GM19324 (cell line): ENCODE results near the gene FXYD6.

Experiments
- ATAC-seq: cut with Tn5 transposase; IDR thresholded peaks from one replicate; pipeline ENCODE4 v1.9.1; 2021; ENCODE audit warnings: mild to moderate bottlenecking, moderate library complexity; ENCODE audit not compliant: unreplicated experiment, low FRiP score

Gene FXYD6

DNA sequence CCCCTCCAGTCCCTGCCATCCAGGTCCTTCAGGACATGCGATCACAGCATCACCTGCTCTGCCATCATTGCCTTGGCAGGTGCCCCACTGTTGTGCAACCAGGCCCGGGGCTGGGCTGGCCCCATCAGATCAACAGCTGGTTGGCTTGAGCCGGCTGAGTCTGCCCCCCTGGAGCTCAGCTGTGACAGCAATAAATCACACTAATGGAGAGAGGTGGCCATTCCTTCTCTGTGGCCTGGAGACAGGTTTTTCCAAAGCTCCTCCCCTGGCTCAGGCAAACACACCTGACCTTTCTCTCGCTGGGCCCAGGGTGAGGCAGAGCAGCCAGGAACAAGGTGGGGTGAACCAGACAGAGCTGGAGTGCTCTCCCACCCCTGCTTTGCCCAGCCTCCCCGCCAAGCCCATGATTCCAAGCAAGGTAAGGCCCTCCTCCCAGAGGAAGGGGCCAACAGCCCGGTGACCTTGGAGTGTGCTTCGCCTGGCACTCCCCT lies 43.0 kb downstream of the FXYD6 start:
- no peak for ATAC-seq

DNA sequence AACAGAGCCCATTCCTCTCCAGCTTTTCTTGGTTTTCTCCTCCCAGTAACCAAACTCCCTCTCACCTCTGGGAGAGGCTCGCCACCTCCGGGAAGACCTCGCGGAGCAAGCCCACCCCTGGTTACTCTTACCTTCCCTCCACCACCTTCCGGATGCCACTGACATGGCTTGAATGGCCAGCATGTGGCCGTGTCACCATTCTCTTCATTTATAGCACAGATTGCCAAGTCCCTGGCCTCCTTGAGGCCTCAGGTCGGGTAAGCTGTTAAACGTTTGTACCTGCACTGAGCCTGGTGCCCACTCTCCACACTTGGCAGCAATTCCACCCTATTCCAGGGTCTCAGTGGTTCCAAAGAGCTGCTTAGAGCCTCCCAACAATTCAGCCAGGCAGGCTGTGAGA lies 43.9 kb downstream of the FXYD6 start:
- no peak for ATAC-seq

DNA sequence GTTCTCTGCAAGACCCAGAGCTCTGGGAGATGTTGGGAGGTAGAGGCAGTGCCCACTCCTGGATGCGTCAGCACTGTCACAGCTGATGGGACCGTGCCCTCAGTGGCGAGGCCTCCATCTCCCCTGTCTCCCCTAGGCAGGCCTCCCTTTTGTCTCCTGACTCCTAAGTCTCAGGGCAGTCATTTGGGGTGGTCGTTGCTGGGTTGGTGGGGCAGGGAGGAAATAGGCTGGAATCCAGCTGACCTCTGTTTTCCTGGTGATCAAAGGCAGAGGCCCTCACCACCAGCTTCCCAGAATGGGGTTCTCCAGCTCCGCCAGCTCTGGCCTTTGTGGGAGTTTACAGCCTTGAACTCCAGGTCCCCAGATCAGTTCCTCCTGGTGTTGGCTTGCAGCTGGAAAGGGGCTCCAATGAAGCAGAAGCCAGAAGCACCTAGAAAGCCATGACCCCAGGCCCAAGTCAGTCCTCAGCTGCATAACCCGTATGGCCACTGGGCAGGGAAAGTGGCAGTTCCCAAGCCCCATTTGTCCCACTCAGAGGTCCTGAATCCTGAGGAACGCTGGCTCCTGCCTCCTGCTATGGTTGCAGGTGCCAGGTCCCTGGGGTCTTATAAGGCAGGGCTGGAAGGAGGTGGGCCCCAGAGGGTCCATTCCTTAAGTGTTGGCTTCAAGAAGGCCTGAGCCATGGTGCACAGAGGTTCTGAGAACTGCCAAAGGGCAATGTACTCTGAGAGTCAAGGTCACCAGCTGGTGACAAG lies 44.6 kb downstream of the FXYD6 start:
- no peak for ATAC-seq

DNA sequence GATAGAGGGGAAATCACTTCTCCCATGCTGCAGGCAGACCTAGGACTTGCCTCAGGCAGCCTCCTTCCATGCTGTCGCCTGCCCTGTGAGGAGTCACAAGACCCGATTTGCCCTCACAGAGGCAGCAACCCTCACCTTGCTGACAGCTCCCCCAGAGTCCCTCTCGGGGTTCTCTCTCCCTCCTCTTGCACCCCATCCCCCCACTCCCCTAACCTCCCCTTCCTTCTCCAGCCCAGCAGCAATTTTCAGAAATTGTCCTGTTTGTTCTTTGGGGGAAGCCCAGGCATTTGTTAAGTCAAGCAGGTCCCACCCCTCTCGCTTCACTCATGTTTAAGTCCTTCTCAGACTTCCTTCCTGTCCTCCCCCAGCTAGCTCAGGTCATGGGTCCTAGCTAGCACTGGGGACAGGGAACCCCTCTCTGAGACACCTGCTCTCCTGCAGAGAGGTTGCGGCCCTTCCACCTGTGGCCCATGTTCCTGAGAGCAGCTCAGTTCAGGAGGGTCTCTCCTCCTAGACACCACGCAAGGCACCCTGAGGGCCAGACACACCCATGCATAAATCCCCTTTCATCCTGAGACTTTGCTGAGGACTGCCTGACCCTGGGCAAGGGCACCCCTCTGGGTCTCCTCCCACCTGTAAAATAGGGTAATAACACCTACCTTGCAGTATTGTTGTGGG lies 45.6 kb downstream of the FXYD6 start:
- no peak for ATAC-seq

DNA sequence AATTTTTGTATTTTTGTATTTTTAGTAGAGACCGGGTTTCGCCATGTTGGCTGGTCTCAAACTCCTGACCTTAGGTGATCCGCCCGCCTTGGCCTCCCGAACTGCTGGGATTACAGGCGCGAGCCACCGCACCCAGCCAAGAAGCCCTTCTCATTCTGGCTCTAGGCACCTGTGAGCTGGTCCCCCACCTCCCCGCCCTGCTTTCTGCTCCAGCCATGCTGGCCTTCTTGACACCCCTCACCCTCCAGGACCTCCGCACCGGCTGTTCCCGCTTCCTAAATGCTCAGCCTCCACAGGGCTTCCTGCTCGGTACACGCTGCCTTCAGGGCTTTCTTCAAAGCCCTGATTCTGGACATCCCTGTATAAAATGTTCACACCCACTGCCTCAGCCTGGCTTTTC lies 46.4 kb downstream of the FXYD6 start:
- no peak for ATAC-seq

DNA sequence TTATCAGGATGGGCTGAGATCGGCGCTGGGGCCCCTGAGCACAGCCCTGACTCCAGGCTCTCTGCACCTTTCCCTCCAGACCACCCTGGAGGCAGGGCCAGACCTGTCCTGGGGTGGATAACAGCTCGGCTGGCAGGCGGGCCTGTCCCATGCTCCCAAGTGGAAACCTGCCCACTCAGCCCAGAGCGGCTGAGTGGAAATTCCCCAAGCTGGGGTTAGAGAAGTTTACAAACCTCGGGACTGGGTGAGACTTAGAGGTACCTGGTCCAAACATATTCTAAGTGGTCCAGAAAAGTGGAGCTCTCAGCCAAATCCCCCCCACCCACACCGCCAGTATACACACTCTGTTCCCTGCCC lies 47.1 kb downstream of the FXYD6 start:
- ATAC-seq = no peak

DNA sequence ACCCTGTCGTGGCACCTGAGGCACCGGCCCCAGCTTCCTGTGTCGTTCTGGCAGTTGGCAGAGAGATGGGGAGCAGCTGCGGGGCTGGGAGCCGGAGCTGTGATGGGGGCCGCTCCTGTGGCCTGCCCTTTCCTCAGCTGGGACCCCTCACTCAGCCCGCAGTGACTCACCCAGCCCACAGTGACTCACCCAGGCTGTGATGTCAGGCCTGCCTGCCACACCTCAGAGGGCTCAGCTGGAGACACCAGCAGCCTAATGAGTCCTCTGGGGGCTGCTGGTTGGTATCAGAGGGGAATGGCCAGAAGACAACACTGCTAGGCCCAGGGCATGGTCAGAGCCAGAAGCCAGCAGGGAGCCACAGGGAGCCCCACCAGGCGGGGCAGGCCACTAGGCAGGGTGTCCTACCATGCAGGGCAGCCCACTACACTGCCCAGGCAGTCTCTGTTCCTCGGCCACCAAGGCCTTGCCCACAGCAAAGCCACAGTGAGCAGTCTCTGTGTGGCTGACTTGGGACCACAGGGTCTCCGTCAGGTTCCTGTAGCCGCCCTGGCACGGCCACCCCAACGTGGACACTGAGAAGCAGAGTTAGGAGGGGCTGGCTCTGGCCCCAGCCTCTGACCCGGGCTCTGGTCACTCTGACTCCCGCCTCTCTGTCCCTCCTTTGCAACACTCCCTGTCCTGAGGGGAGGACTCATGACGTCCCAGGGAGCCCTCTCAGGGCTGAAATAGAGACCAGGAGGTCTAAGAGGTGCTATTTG lies 47.7 kb downstream of the FXYD6 start:
- ATAC-seq = peak; percentile 28

DNA sequence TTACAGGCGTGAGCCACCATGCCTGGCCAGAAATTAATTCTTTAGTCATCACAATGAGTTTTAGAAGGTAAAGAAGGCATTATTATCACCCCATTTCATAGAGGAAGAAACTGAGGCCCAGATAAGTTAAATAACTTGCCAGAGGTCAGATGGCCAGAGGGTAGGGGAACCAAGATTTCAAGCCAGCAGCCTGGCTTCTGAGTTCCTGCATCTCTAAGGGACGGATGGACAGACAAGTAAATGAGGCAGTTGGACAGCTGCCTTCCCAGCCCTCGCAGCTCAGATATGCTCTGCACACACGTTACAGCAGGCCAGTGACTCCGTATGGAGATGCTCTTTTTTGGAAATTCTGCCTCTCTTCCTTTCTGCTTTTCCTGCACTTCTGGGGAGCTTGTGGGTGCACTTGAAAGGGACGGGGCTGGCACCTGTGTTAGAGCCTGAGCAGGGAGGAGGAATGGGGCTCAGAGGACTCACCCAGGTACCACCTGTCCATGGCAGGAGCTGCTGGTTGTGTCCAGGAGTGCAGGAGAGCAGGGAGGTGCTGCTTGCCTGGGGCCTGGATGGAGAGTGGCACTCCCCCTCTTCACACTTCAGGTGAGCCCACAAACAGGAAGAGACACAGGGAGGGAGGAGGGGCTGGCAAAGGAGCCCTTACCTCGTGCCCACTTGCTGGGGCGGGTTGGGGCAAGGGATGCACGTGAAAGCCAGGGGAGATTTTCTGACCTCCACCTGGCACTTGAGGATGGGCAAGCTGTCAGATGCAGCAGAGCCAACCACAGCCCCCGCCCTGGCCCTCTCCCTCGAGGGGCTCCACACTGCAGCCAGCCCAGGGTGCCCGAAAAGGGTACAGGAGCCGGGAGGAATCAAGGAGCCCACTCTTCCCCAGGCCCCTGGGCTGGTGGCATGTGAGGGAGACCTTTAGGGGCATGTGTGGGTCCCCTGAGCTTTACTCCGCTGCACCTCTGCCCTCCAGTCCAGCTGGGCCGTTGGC lies 48.6 kb downstream of the FXYD6 start:
- no peak for ATAC-seq

DNA sequence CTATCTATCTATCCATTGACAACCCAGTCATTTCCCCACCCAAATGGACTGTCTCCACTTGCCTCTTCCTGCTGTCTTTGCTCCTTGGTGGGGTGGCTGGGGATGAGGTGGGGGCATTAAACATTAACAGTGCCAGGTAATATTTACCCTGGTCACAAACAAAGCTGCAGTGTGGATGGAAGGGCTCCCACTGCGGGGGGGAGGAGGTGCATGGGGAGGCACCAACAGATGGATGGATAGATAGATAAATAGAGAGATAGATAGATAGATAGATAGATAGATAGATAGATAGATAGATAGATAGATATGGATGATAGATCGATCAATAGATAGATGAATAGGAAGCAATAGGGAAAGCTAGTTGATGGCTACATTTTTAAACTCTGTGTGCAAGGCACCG lies 49.6 kb downstream of the FXYD6 start:
- ATAC-seq = no peak

DNA sequence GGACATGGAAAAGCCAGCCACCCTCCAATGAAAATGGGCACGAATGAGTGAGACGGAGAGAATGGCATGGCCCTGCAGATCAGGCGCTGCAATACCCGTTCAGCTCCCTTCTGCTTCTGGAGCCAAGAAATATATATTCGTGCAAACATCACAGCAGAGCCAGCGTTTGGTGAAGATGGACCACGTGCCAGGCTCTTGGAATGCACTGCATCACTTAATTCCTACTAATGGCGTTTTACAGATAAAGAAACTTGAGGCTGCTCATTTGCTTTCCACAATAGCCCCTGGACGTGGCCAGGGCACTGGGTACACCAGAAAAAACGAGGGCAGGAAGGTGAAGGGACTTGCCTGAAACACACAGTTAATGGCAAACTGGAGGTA lies 50.3 kb downstream of the FXYD6 start:
- ATAC-seq = no peak

DNA sequence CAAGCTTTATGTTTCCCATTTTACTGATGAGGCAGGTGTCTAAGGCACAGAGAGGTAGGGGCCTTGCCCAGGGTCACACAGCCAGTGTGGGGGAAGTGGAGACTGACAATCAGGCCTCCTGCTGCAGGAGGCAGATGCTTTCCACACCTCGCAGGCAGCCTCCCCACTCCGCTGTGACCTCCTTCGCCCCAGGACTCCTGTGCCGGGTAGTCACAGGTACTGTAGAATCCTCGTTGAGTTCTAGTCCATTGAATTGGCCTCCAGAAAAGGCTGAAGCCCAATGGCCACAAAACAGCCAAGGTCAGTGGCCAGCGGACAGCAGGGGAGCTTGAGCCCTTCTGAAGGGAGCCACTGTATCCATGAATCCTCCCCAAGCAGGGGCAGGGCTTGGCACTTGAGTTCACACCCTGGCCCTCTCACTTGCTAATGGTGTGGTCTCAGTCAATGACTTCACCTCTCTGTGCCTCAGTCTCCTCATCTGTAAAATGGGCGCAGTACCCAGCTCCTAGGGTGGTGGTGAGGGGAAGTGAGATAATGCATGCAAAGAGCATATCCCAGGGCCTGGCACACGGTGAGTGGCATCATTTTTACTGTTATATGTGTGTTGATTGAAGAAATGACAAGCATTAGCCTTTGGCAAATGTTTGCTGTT lies 50.8 kb downstream of the FXYD6 start:
- ATAC-seq = no peak

DNA sequence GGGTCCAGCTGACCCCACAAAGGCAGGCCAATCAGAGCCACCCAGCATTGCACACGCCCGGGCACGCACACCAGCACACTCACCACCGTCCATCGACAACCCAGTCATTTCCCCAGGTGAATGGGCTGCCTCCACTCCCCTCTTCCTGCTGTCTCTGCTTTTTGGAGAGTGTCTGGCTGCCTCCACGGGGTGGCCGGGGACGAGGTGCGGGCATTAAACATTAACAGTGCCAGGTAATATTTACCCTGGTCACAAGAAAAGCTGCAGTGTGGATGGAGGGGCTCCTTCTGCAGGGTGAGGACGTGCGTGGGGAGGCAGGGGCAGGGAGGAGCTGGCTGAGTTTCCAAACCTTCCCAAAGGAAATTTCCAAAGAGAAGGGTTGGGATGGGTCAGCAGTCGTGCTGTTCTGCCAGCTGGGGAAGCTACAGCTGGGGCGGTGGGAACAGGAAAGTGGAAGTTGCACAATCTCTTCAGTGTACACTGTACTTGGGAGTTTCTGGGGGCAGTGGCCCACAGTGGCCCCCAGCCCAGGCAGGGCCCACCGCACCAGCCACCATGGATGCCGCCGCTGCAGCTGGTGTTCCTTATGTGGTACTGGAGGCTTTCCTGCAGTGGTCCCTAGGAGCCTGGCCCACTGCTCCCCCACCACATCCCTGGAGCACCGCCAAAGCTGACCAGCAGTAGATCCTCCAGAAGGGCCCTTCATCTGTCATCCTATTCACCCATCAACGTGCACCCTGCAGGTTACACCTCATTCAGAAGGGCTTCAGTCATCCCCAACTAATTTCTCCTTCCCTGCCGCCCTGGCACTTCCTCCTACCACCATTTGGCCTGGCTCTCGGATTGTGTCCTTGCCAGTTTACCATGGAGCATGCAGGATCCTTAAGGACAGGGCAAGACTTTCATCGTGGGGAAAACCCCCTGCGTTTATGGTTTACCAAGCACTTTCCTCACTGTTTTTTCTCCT lies 51.6 kb downstream of the FXYD6 start, which contains the start of gene FXYD2:
Gene FXYD2 (minus strand): TSS at position 174 of the 967 bp plus-strand sequence. CDS start 66 bp downstream, at position 108.
- ATAC-seq = no peak

DNA sequence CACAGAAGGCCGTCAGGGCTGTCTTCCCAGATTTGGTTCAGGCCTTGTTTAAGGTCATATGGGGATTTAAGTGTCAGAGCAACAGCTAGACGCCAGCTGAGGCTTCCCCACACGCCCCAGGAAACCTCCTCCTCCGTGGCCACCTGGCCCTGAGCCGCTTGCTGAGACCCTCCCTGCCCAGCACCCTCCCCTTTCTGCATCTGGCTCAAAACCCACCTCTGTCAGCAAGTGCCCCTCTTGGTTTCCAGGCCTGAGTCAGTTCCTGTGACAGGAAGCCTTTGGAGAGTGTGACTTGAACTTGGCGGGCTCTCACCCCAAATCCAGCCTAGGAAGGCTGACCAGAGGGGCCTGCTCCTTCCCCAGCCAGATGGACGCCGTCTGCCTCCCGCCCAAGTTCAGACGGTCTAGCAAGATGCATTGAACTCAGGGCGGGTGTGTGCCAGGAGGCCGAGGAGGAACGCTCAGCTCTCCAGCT lies 52.5 kb downstream of the FXYD6 start:
- ATAC-seq = no peak

DNA sequence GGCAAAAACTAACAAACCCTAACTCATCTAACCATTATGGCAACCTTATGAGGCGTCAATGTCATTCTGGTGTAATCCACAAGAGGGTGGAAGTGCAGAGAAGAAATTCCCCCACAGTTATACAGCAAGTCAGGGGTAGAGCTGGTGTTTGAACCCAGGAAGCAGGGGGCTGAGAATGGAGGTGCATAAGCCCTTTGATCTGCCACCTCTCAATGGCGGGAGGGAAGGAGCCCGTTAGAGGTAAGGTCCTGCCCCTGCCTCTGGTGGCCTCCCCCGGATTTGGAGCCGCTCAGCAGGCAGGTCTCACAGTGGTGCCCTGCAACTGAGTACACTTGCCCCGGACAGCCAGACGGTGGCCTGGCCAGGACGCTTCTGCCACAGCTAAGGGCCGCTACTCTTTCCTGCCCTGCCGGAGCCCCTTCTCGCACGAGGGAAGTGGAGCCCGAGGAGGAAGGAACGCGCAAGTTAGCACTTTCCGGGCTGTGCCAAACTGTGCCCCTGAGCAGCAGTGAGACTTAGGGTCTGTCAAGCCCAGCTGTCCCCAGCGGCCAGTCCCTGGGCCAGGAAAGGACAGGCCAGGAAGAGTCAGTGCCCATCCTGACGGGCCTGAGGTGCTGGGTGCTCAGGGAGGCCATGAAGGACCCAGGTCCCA lies 53.0 kb downstream of the FXYD6 start:
- no peak for ATAC-seq

DNA sequence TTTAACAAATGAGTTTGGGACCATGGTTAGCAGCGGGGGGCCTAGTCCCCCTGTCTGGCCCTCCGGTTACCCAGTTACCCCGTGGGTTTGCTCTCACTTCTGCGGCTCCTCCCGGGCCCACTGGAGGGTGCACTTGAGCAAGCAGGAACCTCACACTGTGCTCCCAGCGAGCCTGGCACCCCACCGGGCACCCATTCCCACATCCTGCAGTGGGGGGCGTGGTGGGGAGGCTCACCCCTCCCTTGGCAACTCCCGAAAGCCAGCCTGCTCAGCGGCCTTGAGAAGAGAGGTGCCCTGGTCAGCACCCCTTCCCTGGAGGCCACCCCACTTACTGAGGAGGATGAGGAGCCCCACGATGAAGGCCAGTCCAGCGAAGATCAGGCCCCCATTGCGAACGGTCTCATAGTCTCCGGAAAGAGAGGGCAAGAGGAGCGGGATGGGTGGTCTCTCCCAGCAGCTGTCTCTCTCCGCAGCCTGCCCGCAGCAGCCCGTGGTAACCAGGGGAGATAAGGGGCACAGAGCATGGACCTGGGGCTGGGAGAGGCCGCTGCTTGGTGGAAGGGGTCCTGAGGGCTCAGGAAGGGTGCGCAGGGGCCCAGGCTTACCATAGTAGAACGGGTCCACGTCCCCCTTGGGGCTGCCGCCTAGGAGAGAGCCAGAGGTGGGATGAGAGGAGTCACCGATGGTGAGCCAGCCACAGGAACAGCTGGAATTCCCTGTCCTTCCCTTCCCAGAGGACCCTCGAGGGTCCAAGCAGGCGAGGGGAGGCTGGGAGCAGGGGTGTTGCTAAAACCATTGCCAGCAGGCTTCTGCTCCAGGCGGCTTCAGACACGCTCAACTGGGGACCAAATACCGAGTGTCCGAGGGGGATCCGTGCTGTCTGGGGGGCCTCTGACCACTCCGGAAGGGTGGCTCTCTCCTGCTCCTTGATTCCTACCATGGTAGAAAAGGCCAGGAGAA lies 54.1 kb downstream of the FXYD6 start:
- no peak for ATAC-seq

DNA sequence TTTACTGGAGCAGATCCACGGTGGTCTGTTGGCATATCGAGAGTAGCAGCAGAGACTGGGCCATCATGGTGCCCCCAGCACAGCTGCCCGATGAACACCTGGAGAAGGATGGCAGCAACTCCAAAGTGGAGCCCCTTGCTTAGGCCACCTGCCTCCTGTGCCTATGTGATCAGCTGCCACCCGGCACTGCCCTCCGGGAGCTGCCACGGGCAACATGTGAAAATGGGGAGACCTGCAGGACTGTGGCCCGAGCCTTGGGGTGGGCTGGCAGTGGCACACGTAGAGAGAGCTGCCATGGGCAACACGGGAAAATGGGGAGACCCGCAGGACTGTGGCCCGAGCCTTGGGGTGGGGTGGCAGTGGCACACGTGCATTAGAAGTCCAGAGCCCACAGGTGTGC lies 55.0 kb downstream of the FXYD6 start:
- ATAC-seq = no peak

DNA sequence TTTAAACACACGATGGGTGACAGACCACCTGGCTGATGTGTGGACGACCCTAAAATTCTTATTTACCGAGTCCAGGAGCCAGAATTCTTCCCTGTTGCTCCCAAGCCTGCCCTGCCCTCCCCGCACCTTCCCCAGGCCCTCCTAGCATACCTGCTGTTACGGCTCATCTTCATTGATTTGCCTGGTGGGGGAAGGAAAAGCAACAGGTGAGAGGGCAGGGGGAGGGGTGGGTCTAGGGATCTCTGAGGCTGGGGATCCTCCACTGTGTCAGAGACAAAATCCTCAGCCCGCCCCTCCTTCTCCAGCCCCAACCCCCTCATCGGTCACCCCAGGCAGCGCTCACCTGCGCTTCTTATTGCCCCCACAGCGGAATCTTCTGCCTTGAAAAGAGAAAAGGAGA lies 55.9 kb downstream of the FXYD6 start:
- no peak for ATAC-seq
